Measurements from ENCODE around the gene TLX2. TPM values are rescaled to one million over a fixed set of nuclear protein-coding genes. Genes with fewer than 3 reads are reported as not detected.

The TLX2 gene
- total and polyA plus RNA-seq, 2 of the 13 experiments (the other 11 are each of a cell fraction or from before 2014, with no cell fraction given), result 0.05 to 0.20 TPM

- TF ChIP-seq THAP7 (CRISPR knock-in tag; IDR thresholded peaks at IDR 0.05) (0 out of 2 replicates have a peak, but pooled peaks have one; percentile 71), PREB (CRISPR knock-in tag; IDR thresholded peaks at IDR 0.05) (no peak), ZBTB46 (CRISPR knock-in tag; IDR thresholded peaks at IDR 0.05; ENCODE audit: borderline replicate concordance) (no peak), SIX1 (CRISPR knock-in tag; IDR thresholded peaks at IDR 0.05; ENCODE audit: borderline replicate concordance) (0 out of 2 replicates have a peak, but pooled peaks have one; percentile 42), POLR2G (IDR thresholded peaks at IDR 0.05; ENCODE audit: low read depth, low read length) (peak; percentile 80), REPIN1 (CRISPR knock-in tag; IDR thresholded peaks at IDR 0.05; ENCODE audit: borderline replicate concordance, low read depth) (peak; percentile 84), ZNF276 (CRISPR knock-in tag; IDR thresholded peaks at IDR 0.05; ENCODE audit: low read depth) (peak; percentile 72; the same call in 1 of the 2 replicates), MEIS2 (CRISPR knock-in tag; IDR thresholded peaks at IDR 0.05) (no peak; the same call in 1 of the 2 replicates), FIP1L1 (IDR thresholded peaks at IDR 0.05; ENCODE audit: borderline replicate concordance, insufficient read depth, low read depth, low read length) (peak; percentile 86; the same call in 1 of the 2 replicates), CENPBD1 (CRISPR knock-in tag; IDR thresholded peaks at IDR 0.05; ENCODE audit: borderline replicate concordance, low read depth) (no peak; the same call in 1 of the 2 replicates), PHB2 (IDR thresholded peaks at IDR 0.05; ENCODE audit: partially characterized antibody) (no peak), MYNN (CRISPR knock-in tag; IDR thresholded peaks at IDR 0.05; ENCODE audit: low read depth) (no peak), ZNF704 (CRISPR knock-in tag; IDR thresholded peaks at IDR 0.05; ENCODE audit: borderline replicate concordance) (peak; percentile 89), ZNF281 (CRISPR knock-in tag; IDR thresholded peaks at IDR 0.05; ENCODE audit: borderline replicate concordance) (no peak), ZNF660 (CRISPR knock-in tag; IDR thresholded peaks at IDR 0.05; ENCODE audit: borderline replicate concordance, low read depth) (no peak), GLI4 (CRISPR knock-in tag; IDR thresholded peaks at IDR 0.05; ENCODE audit: borderline replicate concordance) (no peak; the same call in 1 of the 2 replicates)
Observed at GRCh38 chr2:74507145-74507925, 6.9 kb upstream of the TLX2 start, which contains the start of gene PCGF1 (continued).

Measured in HepG2 (cell line).